ENCODE data around the gene PDS5B.
"Not testable (repeated sequence)": the region's sequence is repeated elsewhere in the genome, so short reads cannot be mapped to it uniquely, and the experiment has no call there.

- not testable (repeated sequence) for TF ChIP-seq POLR2A (IDR thresholded peaks at IDR 0.05)
- TF ChIP-seq, protein P1, sequence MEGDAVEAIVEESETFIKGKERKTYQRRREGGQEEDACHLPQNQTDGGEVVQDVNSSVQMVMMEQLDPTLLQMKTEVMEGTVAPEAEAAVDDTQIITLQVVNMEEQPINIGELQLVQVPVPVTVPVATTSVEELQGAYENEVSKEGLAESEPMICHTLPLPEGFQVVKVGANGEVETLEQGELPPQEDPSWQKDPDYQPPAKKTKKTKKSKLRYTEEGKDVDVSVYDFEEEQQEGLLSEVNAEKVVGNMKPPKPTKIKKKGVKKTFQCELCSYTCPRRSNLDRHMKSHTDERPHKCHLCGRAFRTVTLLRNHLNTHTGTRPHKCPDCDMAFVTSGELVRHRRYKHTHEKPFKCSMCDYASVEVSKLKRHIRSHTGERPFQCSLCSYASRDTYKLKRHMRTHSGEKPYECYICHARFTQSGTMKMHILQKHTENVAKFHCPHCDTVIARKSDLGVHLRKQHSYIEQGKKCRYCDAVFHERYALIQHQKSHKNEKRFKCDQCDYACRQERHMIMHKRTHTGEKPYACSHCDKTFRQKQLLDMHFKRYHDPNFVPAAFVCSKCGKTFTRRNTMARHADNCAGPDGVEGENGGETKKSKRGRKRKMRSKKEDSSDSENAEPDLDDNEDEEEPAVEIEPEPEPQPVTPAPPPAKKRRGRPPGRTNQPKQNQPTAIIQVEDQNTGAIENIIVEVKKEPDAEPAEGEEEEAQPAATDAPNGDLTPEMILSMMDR (IDR thresholded peaks at IDR 0.05), result not testable (repeated sequence)
Observed at GRCh38 chr13:32721131-32722034, 135.1 kb downstream of the PDS5B start.
